Ishikawa (cell line): Measurements from ENCODE around the gene FAM222B.

Source experiments
- CEBPB ChIP-seq: IDR thresholded peaks from 2 replicates; pipeline ENCODE4 v1.6.1; 2012
- CREB1 ChIP-seq: IDR thresholded peaks from 2 replicates; pipeline ENCODE4 v1.6.1; 2012; ENCODE audit warnings: low read depth
- EGR1 ChIP-seq: IDR thresholded peaks from 2 replicates; pipeline ENCODE4 v1.6.1; 2012
- EP300 ChIP-seq: IDR thresholded peaks from 2 replicates; pipeline ENCODE4 v1.6.1; 2012; ENCODE audit warnings: borderline replicate concordance
- FOXM1 ChIP-seq: IDR thresholded peaks from 2 replicates; pipeline ENCODE4 v1.6.1; 2012; ENCODE audit warnings: low read depth, borderline replicate concordance
- MAX ChIP-seq: IDR thresholded peaks from 2 replicates; pipeline ENCODE4 v1.6.1; 2012
- NFIC ChIP-seq: IDR thresholded peaks from 2 replicates; pipeline ENCODE4 v1.6.1; 2012
- RAD21 ChIP-seq: IDR thresholded peaks from 2 replicates; pipeline ENCODE4 v1.6.1; 2012; ENCODE audit warnings: low read depth
- TAF1 ChIP-seq: IDR thresholded peaks from 2 replicates; pipeline ENCODE4 v1.6.1; 2012; ENCODE audit warnings: low read depth, mild to moderate bottlenecking
- TCF12 ChIP-seq: IDR thresholded peaks from 2 replicates; pipeline ENCODE4 v1.6.1; 2012; ENCODE audit warnings: low read depth
- TEAD4 ChIP-seq: IDR thresholded peaks from 2 replicates; pipeline ENCODE4 v1.6.1; 2012
- YY1 ChIP-seq: IDR thresholded peaks from 2 replicates; pipeline ENCODE4 v1.6.1; 2012; ENCODE audit warnings: low read depth
- ZBTB7A ChIP-seq: IDR thresholded peaks from 2 replicates; pipeline ENCODE4 v1.6.1; 2012; ENCODE audit warnings: low read depth
- TF ChIP-seq, protein P1 (sequence below): IDR thresholded peaks from 2 replicates; pipeline ENCODE4 v1.6.1; 2012
- TF ChIP-seq, protein P2 (sequence below): IDR thresholded peaks from 2 replicates; pipeline ENCODE4 v1.6.1; 2012; ENCODE audit warnings: low read depth, mild to moderate bottlenecking

The FAM222B gene, protein sequence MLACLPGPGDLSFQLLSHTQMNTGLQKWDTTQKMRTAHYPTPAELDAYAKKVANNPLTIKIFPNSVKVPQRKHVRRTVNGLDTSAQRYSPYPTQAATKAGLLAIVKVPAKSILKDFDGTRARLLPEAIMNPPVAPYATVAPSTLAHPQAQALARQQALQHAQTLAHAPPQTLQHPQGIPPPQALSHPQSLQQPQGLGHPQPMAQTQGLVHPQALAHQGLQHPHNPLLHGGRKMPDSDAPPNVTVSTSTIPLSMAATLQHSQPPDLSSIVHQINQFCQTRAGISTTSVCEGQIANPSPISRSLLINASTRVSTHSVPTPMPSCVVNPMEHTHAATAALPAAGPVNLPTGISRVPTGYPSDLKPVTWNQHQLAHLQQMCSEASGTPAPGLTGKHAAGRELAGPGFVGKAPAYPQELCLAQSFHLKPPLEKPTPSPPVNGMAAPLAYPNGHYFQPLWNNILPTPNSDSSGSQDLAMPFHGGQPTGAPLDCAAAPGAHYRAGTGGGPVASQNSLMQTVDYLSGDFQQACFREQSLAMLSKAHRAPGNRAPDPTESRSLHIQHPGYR

GRCh38 chr17:28842282-28843012, at the start of gene FAM222B:
TSS of gene FAM222B (minus strand) at chr17:28842790. CDS start at chr17:28766667, 76,123 bp downstream.
- TF ChIP-seq EGR1 (no peak), ZBTB7A (0 out of 2 replicates have a peak, but pooled peaks have one; percentile 42), TAF1 (peak; percentile 81)

DNA sequence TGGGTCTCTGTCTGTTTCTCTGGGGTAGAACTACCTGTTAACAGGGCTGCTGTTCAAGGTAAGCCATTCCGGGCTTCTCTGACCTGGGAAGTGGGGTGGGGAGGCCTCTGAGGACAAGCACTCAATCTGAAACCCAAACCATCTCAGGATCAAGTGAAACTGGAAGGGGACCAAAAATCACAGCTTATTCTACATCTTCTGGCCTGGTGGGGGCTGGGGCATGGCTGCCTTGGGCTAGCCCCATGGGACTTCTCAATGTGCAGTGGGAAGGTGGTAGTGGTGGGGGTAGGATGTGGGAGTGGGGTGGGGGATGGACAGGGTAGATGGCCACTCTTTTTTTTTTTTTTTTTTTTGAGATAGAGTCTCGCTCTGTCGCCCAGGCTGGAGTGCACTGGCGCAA, 49.4 kb upstream of the FAM222B start:
- TF ChIP-seq YY1 (no peak), EP300 (no peak), CREB1 (no peak), TAF1 (no peak), TEAD4 (no peak), MAX (no peak), RAD21 (no peak), ZBTB7A (no peak), FOXM1 (no peak), EGR1 (no peak), NFIC (no peak), CEBPB (no peak), TCF12 (no peak)
- TF ChIP-seq, protein P1, sequence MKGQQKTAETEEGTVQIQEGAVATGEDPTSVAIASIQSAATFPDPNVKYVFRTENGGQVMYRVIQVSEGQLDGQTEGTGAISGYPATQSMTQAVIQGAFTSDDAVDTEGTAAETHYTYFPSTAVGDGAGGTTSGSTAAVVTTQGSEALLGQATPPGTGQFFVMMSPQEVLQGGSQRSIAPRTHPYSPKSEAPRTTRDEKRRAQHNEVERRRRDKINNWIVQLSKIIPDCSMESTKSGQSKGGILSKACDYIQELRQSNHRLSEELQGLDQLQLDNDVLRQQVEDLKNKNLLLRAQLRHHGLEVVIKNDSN = no peak
- TF ChIP-seq, protein P2, sequence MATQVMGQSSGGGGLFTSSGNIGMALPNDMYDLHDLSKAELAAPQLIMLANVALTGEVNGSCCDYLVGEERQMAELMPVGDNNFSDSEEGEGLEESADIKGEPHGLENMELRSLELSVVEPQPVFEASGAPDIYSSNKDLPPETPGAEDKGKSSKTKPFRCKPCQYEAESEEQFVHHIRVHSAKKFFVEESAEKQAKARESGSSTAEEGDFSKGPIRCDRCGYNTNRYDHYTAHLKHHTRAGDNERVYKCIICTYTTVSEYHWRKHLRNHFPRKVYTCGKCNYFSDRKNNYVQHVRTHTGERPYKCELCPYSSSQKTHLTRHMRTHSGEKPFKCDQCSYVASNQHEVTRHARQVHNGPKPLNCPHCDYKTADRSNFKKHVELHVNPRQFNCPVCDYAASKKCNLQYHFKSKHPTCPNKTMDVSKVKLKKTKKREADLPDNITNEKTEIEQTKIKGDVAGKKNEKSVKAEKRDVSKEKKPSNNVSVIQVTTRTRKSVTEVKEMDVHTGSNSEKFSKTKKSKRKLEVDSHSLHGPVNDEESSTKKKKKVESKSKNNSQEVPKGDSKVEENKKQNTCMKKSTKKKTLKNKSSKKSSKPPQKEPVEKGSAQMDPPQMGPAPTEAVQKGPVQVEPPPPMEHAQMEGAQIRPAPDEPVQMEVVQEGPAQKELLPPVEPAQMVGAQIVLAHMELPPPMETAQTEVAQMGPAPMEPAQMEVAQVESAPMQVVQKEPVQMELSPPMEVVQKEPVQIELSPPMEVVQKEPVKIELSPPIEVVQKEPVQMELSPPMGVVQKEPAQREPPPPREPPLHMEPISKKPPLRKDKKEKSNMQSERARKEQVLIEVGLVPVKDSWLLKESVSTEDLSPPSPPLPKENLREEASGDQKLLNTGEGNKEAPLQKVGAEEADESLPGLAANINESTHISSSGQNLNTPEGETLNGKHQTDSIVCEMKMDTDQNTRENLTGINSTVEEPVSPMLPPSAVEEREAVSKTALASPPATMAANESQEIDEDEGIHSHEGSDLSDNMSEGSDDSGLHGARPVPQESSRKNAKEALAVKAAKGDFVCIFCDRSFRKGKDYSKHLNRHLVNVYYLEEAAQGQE = no peak

GRCh38 chr17:28891201-28891600, 48.6 kb upstream of the FAM222B start:
- TF ChIP-seq FOXM1 (no peak), TEAD4 (no peak), CREB1 (no peak), NFIC (no peak), YY1 (no peak), ZBTB7A (no peak), MAX (no peak), RAD21 (no peak), TCF12 (no peak), EGR1 (no peak), CEBPB (no peak), TAF1 (no peak), EP300 (no peak)
- TF ChIP-seq, protein P1 = no peak
- TF ChIP-seq, protein P2 = no peak

- TF ChIP-seq TCF12 (no peak), EGR1 (no peak), CEBPB (no peak), RAD21 (no peak), EP300 (no peak), TAF1 (no peak), MAX (no peak), FOXM1 (no peak), TEAD4 (no peak)
- TF ChIP-seq, protein P1 = no peak
- TF ChIP-seq, protein P2 = no peak
Observed at GRCh38 chr17:28889996-28890395, 47.4 kb upstream of the FAM222B start.
